ENCODE results near the gene GNB1L. TPM values are rescaled to one million over a fixed set of nuclear protein-coding genes. Genes with fewer than 3 reads are reported as not detected.

The GNB1L gene
- total and polyA plus RNA-seq, 9 of the 15 experiments (the other 6 are each of a cell fraction or from before 2014, with no cell fraction given) = 0.56 to 50.5 (median 10.2) TPM

- TF ChIP-seq TCF7 (IDR thresholded peaks at IDR 0.05; ENCODE audit: borderline replicate concordance) (no peak), RBFOX2 (IDR thresholded peaks at IDR 0.05; ENCODE audit: low read depth, low read length) (no peak), CTCF (IDR thresholded peaks at IDR 0.05 in 2 of 3, conservative IDR thresholded peaks at IDR 0.05 in 1 of 3; ENCODE audit: insufficient read depth in 2 of 3, low read depth in 1 of 3, low read length in 3 of 3) (no peak), SOX6 (IDR thresholded peaks at IDR 0.05) (no peak), MLX (CRISPR knock-in tag; conservative IDR thresholded peaks at IDR 0.05) (peak in 1 of 2 experiments; percentile 79; a peak in 1 of 4 replicates), ASH1L (IDR thresholded peaks at IDR 0.05; ENCODE audit: borderline replicate concordance, low read depth, partially characterized antibody) (no peak), YY1 (IDR thresholded peaks at IDR 0.05; ENCODE audit: borderline replicate concordance in 1 of 3, control insufficient read depth in 1 of 3, extremely low read depth in 1 of 3, insufficient read depth in 3 of 3, insufficient read length in 1 of 3, insufficient replicate concordance in 2 of 3, low read depth in 1 of 3, low read length in 2 of 3) (no peak), RFX5 (IDR thresholded peaks at IDR 0.05; ENCODE audit: low read depth, low read length) (no peak), THAP7 (CRISPR knock-in tag; IDR thresholded peaks at IDR 0.05) (no peak), BRD9 (IDR thresholded peaks at IDR 0.05; ENCODE audit: low read depth, partially characterized antibody) (no peak), E2F1 (CRISPR knock-in tag; IDR thresholded peaks at IDR 0.05) (no peak)
- TF ChIP-seq, protein P1, sequence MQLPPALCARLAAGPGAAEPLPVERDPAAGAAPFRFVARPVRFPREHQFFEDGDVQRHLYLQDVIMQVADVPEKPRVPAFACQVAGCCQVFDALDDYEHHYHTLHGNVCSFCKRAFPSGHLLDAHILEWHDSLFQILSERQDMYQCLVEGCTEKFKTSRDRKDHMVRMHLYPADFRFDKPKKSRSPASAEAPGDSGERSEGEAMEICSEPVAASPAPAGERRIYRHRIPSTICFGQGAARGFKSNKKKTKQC (CRISPR knock-in tag; IDR thresholded peaks at IDR 0.05) = no peak
These were observed 3.9 kb downstream of the GNB1L start (continued) for GRCh38 chr22:19850763-19851109.
